Peyer's patch (tissue), 4 donors: ENCODE results near the gene UNKL.

Experiments
- POLR2A ChIP-seq, 2 donors: fragments of 450-650 bp; IDR thresholded peaks; one replicate each; pipeline ENCODE4 v1.5.1; 2017; ENCODE audit warnings: antibody characterized with exemption in 2 of 2, mild to moderate bottlenecking in 2 of 2, moderate library complexity in 2 of 2
- TF ChIP-seq, protein P1 (sequence below), 6 experiments: fragments of 450-650 bp in 4 of 6; fragments of 200-600 bp in 2 of 6; sonication (generic) in 1 of 6; IDR thresholded peaks; one replicate each; pipeline ENCODE4 v1.5.1; 2017 to 2019; ENCODE audit warnings: antibody characterized with exemption in 6 of 6, mild to moderate bottlenecking in 3 of 6, moderate library complexity in 1 of 6

GRCh38 chr16:1401758-1402154 is 12.7 kb downstream of the UNKL start:
- TF ChIP-seq, protein P1, sequence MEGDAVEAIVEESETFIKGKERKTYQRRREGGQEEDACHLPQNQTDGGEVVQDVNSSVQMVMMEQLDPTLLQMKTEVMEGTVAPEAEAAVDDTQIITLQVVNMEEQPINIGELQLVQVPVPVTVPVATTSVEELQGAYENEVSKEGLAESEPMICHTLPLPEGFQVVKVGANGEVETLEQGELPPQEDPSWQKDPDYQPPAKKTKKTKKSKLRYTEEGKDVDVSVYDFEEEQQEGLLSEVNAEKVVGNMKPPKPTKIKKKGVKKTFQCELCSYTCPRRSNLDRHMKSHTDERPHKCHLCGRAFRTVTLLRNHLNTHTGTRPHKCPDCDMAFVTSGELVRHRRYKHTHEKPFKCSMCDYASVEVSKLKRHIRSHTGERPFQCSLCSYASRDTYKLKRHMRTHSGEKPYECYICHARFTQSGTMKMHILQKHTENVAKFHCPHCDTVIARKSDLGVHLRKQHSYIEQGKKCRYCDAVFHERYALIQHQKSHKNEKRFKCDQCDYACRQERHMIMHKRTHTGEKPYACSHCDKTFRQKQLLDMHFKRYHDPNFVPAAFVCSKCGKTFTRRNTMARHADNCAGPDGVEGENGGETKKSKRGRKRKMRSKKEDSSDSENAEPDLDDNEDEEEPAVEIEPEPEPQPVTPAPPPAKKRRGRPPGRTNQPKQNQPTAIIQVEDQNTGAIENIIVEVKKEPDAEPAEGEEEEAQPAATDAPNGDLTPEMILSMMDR (IDR thresholded peaks at IDR 0.05): no peak
- TF ChIP-seq POLR2A (IDR thresholded peaks at IDR 0.05): no peak
